HepG2 (cell line): Measurements from ENCODE around the gene HELZ. TPM values are rescaled to one million over a fixed set of nuclear protein-coding genes. Genes with fewer than 3 reads are reported as not detected.

Experiments
- ATAC-seq: fragments of 200-7000 bp; cut with Tn5 transposase; 3 replicates; pipeline ENCODE4 v1.9.1; 2020; ENCODE audit warnings: mild to moderate bottlenecking, moderate library complexity
- BruUV-seq: library from RNA; stranded (reverse); fragments of 400-500 nt; replicated peaks from 2 replicates; lab custom pipeline; 2021; lab: Mats Ljungman, UMichigan
- CTCF ChIA-PET: fragments of 300-600 bp; formaldehyde crosslinking; extraction: SDS; loops from one replicate; lab custom pipeline; 2021; ENCODE audit warnings: low total read pairs, inconsistent platforms, low intra/inter-chr PET ratio; lab: Yijun Ruan, JAX
- POLR2A ChIA-PET: fragments of 350-600 bp; sonication (Branson Sonifier 250); formaldehyde crosslinking; loops from one replicate; lab custom pipeline; 2020; ENCODE audit warnings: antibody characterized with exemption, inconsistent platforms; lab: Yijun Ruan, JAX
- DNase-seq: peaks from one replicate; pipeline ENCODE4 v3.0.0-alpha.2; 2015; ENCODE audit warnings: low spot score
- FAIRE-seq: peaks from 3 replicates; lab custom pipeline; 2011; peaks lifted over from hg19 to GRCh38; lab: Jason Lieb, UNC
- H2AFZ ChIP-seq: one replicate; pipeline ENCODE4 v1.6.1; 2011; ENCODE audit warnings: low read length, inconsistent platforms
- H3K27ac ChIP-seq: fragments of 300-600 bp; 3 replicates; pipeline ENCODE4 v1.8.0; 2011; ENCODE audit warnings: mixed run types, mild to moderate bottlenecking, mixed read lengths, low read length, inconsistent platforms; ENCODE audit not compliant: insufficient read depth; ENCODE audit errors: extremely low read length
- H3K27me3 ChIP-seq, 2 experiments: fragments of 200-600 bp in 1 of 2; 2 replicates in 1 of 2; 3 replicates in 1 of 2; pipeline versions ENCODE4 v1.6.0 to v1.8.0; 2011; ENCODE audit warnings: low read length in 2 of 2, mild to moderate bottlenecking in 2 of 2, moderate library complexity in 2 of 2, inconsistent platforms in 1 of 2; ENCODE audit not compliant: insufficient read depth in 2 of 2, control insufficient read depth in 1 of 2
- H3K36me3 ChIP-seq, 2 experiments: fragments of 200-600 bp in 1 of 2; replicated peaks in 1 of 2; 2 replicates in 1 of 2; 3 replicates in 1 of 2; pipeline versions ENCODE4 v1.5.1 to v1.8.0; 2011; ENCODE audit warnings: low read length in 2 of 2, inconsistent platforms in 1 of 2; ENCODE audit not compliant: insufficient read depth in 2 of 2, control insufficient read depth in 1 of 2
- H3K4me1 ChIP-seq: 2 replicates; pipeline ENCODE4 v1.5.1; 2012; ENCODE audit warnings: low read length, inconsistent platforms; ENCODE audit not compliant: insufficient read depth
- H3K4me2 ChIP-seq: 2 replicates; pipeline ENCODE4 v1.6.0; 2011; ENCODE audit warnings: low read depth, low read length, inconsistent platforms
- H3K4me3 ChIP-seq, 3 experiments: fragments of 200-600 bp in 1 of 3; sonication (generic), shearing (Covaris generic) in 1 of 3; replicated peaks in 1 of 3; 2 replicates each; pipeline ENCODE4 v1.5.1; 2011 to 2016; ENCODE audit warnings: low read length in 3 of 3, inconsistent platforms in 2 of 3, low read depth in 2 of 3, mild to moderate bottlenecking in 2 of 3, control low read depth in 1 of 3, mixed read lengths in 1 of 3; ENCODE audit not compliant: insufficient read depth in 1 of 3
- H3K79me2 ChIP-seq: one replicate; pipeline ENCODE4 v1.6.1; 2011; ENCODE audit warnings: low read length, inconsistent platforms; ENCODE audit not compliant: insufficient read depth
- H3K9ac ChIP-seq: 2 replicates; pipeline ENCODE4 v1.6.0; 2011; ENCODE audit warnings: mild to moderate bottlenecking, low read depth, low read length, inconsistent platforms; ENCODE audit not compliant: insufficient read depth
- H3K9me3 ChIP-seq: 2 replicates; pipeline ENCODE4 v1.5.1; 2012; ENCODE audit warnings: mild to moderate bottlenecking, low read length
- H4K20me1 ChIP-seq: 2 replicates; pipeline ENCODE4 v1.6.0; 2011; ENCODE audit warnings: inconsistent platforms, mild to moderate bottlenecking, low read length, moderate library complexity; ENCODE audit not compliant: insufficient read depth
- ATF7-NPFF ChIP-seq: sonication (generic); formaldehyde crosslinking; IDR thresholded peaks from 2 replicates; pipeline ENCODE4 v1.8.1; 2023; ENCODE audit warnings: mild to moderate bottlenecking, low read depth, missing genetic modification reagents, moderate library complexity
- JDP2 ChIP-seq: sonication (generic); formaldehyde crosslinking; IDR thresholded peaks from 2 replicates; pipeline ENCODE4 v1.8.1; 2022; ENCODE audit warnings: missing genetic modification reagents, borderline replicate concordance
- PRPF4 ChIP-seq: fragments of 200-400 bp; formaldehyde crosslinking; IDR thresholded peaks from 2 replicates; pipeline ENCODE4 v1.6.1; 2016; ENCODE audit warnings: low read length, low read depth; ENCODE audit not compliant: poor library complexity, severe bottlenecking
- SOX13 ChIP-seq, 3 experiments: fragments of 450-650 bp in 1 of 3; sonication (generic) in 1 of 3; formaldehyde crosslinking in 1 of 3; IDR thresholded peaks in 2 of 3; conservative IDR thresholded peaks in 1 of 3; 2 replicates each; pipeline versions ENCODE4 v1.5.0 to v1.6.1; 2016 to 2020; ENCODE audit warnings: antibody characterized with exemption in 1 of 3, mild to moderate bottlenecking in 1 of 3, missing compliant biosample characterization in 1 of 3, missing genetic modification reagents in 1 of 3, moderate library complexity in 1 of 3
- SOX6 ChIP-seq, 2 experiments: fragments of 450-650 bp in 1 of 2; sonication (generic) in 1 of 2; formaldehyde crosslinking in 1 of 2; IDR thresholded peaks; 2 replicates each; pipeline versions ENCODE4 v1.4.0 to v1.6.1; 2017 to 2020; ENCODE audit warnings: antibody characterized with exemption in 1 of 2, mild to moderate bottlenecking in 1 of 2, missing genetic modification reagents in 1 of 2
- ZFP90 ChIP-seq: sonication (generic); formaldehyde crosslinking; IDR thresholded peaks from 2 replicates; pipeline ENCODE4 v1.8.0; 2022; ENCODE audit warnings: missing genetic modification reagents, mild to moderate bottlenecking, inconsistent platforms, borderline replicate concordance
- ZNF33A ChIP-seq: sonication (generic); formaldehyde crosslinking; IDR thresholded peaks from 2 replicates; pipeline ENCODE4 v1.5.1; 2020; ENCODE audit warnings: missing genetic modification reagents, mild to moderate bottlenecking, moderate library complexity, borderline replicate concordance
- ZNF354B ChIP-seq: sonication (generic); formaldehyde crosslinking; IDR thresholded peaks from 2 replicates; pipeline ENCODE4 v1.8.0; 2022; ENCODE audit warnings: mild to moderate bottlenecking, missing genetic modification reagents
- WGBS: methylation state at CpG from one replicate; pipeline ENCODE4 v1.1.6; 2017; ENCODE audit warnings: low lambda C conversion rate; 5-methylcytosine and 5-hydroxymethylcytosine counted together
- in situ Hi-C: cut with HindIII; loops from 2 replicates; pipeline ENCODE4 v1.10.0; 2017; ENCODE audit warnings: low pct_unique_long_range_greater_than_20kb; ENCODE audit not compliant: extremely low pct_ligation_motif_present
- intact Hi-C: fragments of 100-400 bp; cut with micrococcal nuclease; formaldehyde crosslinking; loops from one replicate; pipeline ENCODE4 v1.10.0; 2022; ENCODE audit not compliant: unreplicated experiment
- polyA plus RNA-seq, 8 experiments: library from polyadenylated mRNA; depleted of rRNA in 3 of 8; stranded (reverse) in 7 of 8; unstranded in 1 of 8; fragments of >200 nt; fragmentation: Illumina TruSeq in 4 of 8; extraction: Trizol in 4 of 8; gene quantifications; 2 replicates each; pipeline versions ENCODE4 v1.2.1 to v1.2.3, GENCODE V29; 2011 to 2016; ENCODE audit warnings: low read depth in 4 of 8, missing spikeins in 1 of 8, mixed read lengths in 1 of 8; ENCODE audit not compliant: insufficient read depth in 1 of 8
- total RNA-seq, 5 experiments: library from RNA; depleted of rRNA; stranded (reverse); fragments of >200 nt; fragmentation: Illumina TruSeq; extraction: Trizol; gene quantifications; 2 replicates each; pipeline ENCODE4 v1.2.3, GENCODE V29; 2016; ENCODE audit warnings: low read depth in 1 of 5

HELZ gene
- total and polyA plus RNA-seq, 2 of the 13 experiments (the other 11 are each of a cell fraction or from before 2014, with no cell fraction given) = 35.3 to 52.4 TPM

DNA sequence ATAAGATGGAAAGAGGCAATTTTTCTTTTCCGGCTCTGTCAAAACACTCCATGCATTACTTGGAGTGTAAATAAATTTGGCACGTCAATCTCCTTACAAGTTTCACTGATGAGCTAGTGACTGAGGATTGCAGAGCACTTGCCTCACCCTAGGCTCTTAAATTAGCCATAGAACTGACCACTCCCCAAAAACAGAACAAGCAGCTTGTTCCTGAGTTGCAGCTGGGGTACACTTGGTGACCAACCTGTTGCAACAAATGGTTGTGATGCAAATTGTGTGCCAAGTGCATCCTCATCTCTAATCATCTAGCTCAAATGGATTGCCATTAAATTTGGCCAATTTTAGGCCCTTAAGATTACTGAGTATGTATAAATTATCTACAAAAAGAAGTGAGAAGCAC lies 133.7 kb downstream of the HELZ start (continued):
- TF ChIP-seq SOX13 (IDR thresholded peaks at IDR 0.05) (no peak), SOX13 (CRISPR knock-in tag; conservative IDR thresholded peaks at IDR 0.05 in 1 of 2, IDR thresholded peaks at IDR 0.05 in 1 of 2) (no peak), ATF7-NPFF (CRISPR knock-in tag) (no peak), SOX6 (IDR thresholded peaks at IDR 0.05) (no peak), SOX6 (CRISPR knock-in tag; IDR thresholded peaks at IDR 0.05) (no peak), ZNF354B (CRISPR knock-in tag) (no peak), ZFP90 (CRISPR knock-in tag) (no peak)

DNA sequence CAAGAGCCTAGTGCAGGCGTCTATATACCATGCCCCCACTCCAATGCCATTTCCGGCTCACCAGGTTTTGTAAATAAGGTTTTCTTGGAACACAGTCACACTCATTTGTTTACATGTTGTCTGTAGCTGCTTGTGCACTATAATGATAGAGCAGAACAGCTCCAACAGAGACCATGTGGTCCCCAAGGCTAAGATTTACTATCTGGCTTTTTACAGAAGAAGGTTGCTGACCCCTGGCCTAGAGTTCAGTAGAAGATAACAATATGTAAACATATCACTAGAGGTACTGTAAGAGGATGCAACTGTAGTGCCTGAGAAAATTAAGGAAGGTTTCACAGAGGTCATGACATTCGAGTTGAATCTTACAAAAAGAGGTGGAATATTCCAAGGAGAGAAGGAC lies 134.4 kb downstream of the HELZ start:
- CTCF ChIA-PET = no interaction called here
- no peaks in the 10 kb centered on the region; the same call in 1 of the 2 replicates for H3K4me1 ChIP-seq
- no peak for ATAC-seq
- WGBS = 91% methylated on average over 3 of the region's 3 CpGs
- no TSS peak for BruUV-seq
- TF ChIP-seq JDP2 (no peak), PRPF4 (no peak), ZNF33A (CRISPR knock-in tag) (0 out of 2 replicates have a peak, but pooled peaks have one; percentile 13)
- TF ChIP-seq, all 625 proteins: peak for 1
- no peaks in the 10 kb centered on the region for H3K9me3 ChIP-seq
- FAIRE-seq = no peak
- intact Hi-C loops = no loop called here
- H2AFZ ChIP-seq = no peak overlapping the region
- H3K27ac ChIP-seq = no peak overlapping the region
- peaks cover 28 to 84% of the 10 kb centered on the region in 2 experiments for H3K36me3 ChIP-seq
- H3K27me3 ChIP-seq = no peaks in the 10 kb centered on the region
- peaks cover 2% of the 10 kb centered on the region; the same call in 1 of the 2 replicates for H4K20me1 ChIP-seq
- no peak overlapping the region for H3K4me3 ChIP-seq
- POLR2A ChIA-PET = no interaction called here
- H3K4me2 ChIP-seq = no peak overlapping the region
- in situ Hi-C loops = no loop called here
- H3K79me2 ChIP-seq = no peaks in the 10 kb centered on the region
- DNase-seq = no peak
- H3K9ac ChIP-seq = no peak overlapping the region
